Measurements from ENCODE around the gene DACT1. TPM values are rescaled to one million over a fixed set of nuclear protein-coding genes. Genes with fewer than 3 reads are reported as not detected.

DACT1 gene
- polyA plus RNA-seq, 1 donor from 2014 or later, result 125 TPM

GRCh38 chr14:58669556-58670200, 31.9 kb downstream of the DACT1 start:
- Histone ChIP-seq H3K27ac (ENCODE audit: low read length) (no peak overlapping the region), H3K4me3 (ENCODE audit: low read length) (no peak overlapping the region), H3K79me2 (replicated peaks; ENCODE audit: insufficient read depth, low read length) (no peaks in the 10 kb centered on the region), H3K9me3 (ENCODE audit: low read length) (no peaks in the 10 kb centered on the region), H2AFZ (ENCODE audit: low read depth, low read length) (no peak overlapping the region), H3K36me3 (ENCODE audit: insufficient read depth, low read length) (no peaks in the 10 kb centered on the region), H3K9me2 (ENCODE audit: insufficient read depth, low read length) (no peaks in the 10 kb centered on the region), H3F3A (ENCODE audit: insufficient read depth, low read length, poor library complexity, severe bottlenecking) (no peaks in the 10 kb centered on the region), H4K20me1 (ENCODE audit: insufficient read depth) (no peaks in the 10 kb centered on the region), H3K27me3 (ENCODE audit: insufficient read depth, low read depth, low read length) (no peaks in the 10 kb centered on the region), H3K9ac (ENCODE audit: low read length) (no peak overlapping the region), H3K4me2 (ENCODE audit: low read length) (no peak overlapping the region)
- TF ChIP-seq CTCF (IDR thresholded peaks at IDR 0.05; ENCODE audit: poor library complexity, severe bottlenecking), result no peak

GRCh38 chr14:58671024-58671423, 33.3 kb downstream of the DACT1 start:
- TF ChIP-seq MXI1 (conservative IDR thresholded peaks at IDR 0.05; ENCODE audit: poor library complexity, severe bottlenecking) (no peak), EZH2 (IDR thresholded peaks at IDR 0.05; ENCODE audit: borderline replicate concordance, insufficient read depth, low read length, poor library complexity, severe bottlenecking) (no peak), POLR2AphosphoS5 (IDR thresholded peaks at IDR 0.05) (no peak), RAD21 (conservative IDR thresholded peaks at IDR 0.05) (no peak), SMC3 (conservative IDR thresholded peaks at IDR 0.05; ENCODE audit: poor library complexity) (no peak), TAF1 (IDR thresholded peaks at IDR 0.05; ENCODE audit: low read depth) (no peak)
- Histone ChIP-seq H2AFZ (ENCODE audit: low read depth, low read length) (no peak overlapping the region), H3F3A (ENCODE audit: insufficient read depth, low read length, poor library complexity, severe bottlenecking) (no peaks in the 10 kb centered on the region), H3K4me3 (ENCODE audit: low read length) (no peak overlapping the region), H3K79me2 (replicated peaks; ENCODE audit: insufficient read depth, low read length) (no peaks in the 10 kb centered on the region), H4K20me1 (ENCODE audit: insufficient read depth) (no peaks in the 10 kb centered on the region), H3K36me3 (ENCODE audit: insufficient read depth, low read length) (no peaks in the 10 kb centered on the region), H3K27ac (ENCODE audit: low read length) (no peak overlapping the region), H3K9me2 (ENCODE audit: insufficient read depth, low read length) (no peaks in the 10 kb centered on the region), H3K4me2 (ENCODE audit: low read length) (no peak overlapping the region), H3K27me3 (ENCODE audit: insufficient read depth, low read depth, low read length) (no peaks in the 10 kb centered on the region), H3K9ac (ENCODE audit: low read length) (no peak overlapping the region), H3K9me3 (ENCODE audit: low read length) (no peaks in the 10 kb centered on the region)

DNA sequence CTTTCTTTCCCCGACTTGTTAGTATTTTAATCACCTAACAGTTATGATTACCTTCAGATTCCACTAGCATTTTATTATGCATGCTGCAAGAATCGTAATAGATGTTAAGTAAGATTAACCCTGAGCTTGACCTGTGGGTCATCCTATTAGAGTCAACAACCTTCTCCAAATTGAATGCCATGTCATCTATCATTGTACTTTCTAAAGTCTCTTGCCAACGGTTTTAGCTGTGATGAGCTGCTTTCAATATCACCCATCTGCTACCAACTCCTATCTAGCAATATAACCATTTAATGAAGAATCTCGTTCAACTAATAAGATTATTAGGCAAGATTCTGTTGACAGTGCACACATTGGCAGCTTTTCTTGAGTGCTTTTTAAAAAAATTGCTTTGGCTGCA, 33.7 kb downstream of the DACT1 start:
- no peak overlapping the region for H2AFZ ChIP-seq (ENCODE audit: low read depth, low read length)
- no peaks in the 10 kb centered on the region for H3F3A ChIP-seq (ENCODE audit: insufficient read depth, low read length, poor library complexity, severe bottlenecking)
- H3K9ac ChIP-seq (ENCODE audit: low read length), result no peak overlapping the region
- H4K20me1 ChIP-seq (ENCODE audit: insufficient read depth), result no peaks in the 10 kb centered on the region
- no peak overlapping the region for H3K4me2 ChIP-seq (ENCODE audit: low read length)
- no peaks in the 10 kb centered on the region for H3K27me3 ChIP-seq (ENCODE audit: insufficient read depth, low read depth, low read length)
- no peaks in the 10 kb centered on the region for H3K9me2 ChIP-seq (ENCODE audit: insufficient read depth, low read length)
- H3K27ac ChIP-seq (ENCODE audit: low read length), result no peak overlapping the region
- no peaks in the 10 kb centered on the region for H3K9me3 ChIP-seq (ENCODE audit: low read length)
- no peak overlapping the region for H3K4me3 ChIP-seq (ENCODE audit: low read length)
- TF ChIP-seq RAD21 (conservative IDR thresholded peaks at IDR 0.05), result no peak
- TF ChIP-seq EZH2 (IDR thresholded peaks at IDR 0.05; ENCODE audit: borderline replicate concordance, insufficient read depth, low read length, poor library complexity, severe bottlenecking), result no peak
- no peak for TF ChIP-seq MXI1 (conservative IDR thresholded peaks at IDR 0.05; ENCODE audit: poor library complexity, severe bottlenecking)
- TF ChIP-seq CTCF (IDR thresholded peaks at IDR 0.05; ENCODE audit: poor library complexity, severe bottlenecking), result no peak
- no peak for TF ChIP-seq EP300 (conservative IDR thresholded peaks at IDR 0.05; ENCODE audit: poor library complexity, severe bottlenecking)
- no peak for TF ChIP-seq REST (IDR thresholded peaks at IDR 0.05; ENCODE audit: borderline replicate concordance)
- no peak for TF ChIP-seq POLR2AphosphoS5 (IDR thresholded peaks at IDR 0.05)
- no peak for TF ChIP-seq SMC3 (conservative IDR thresholded peaks at IDR 0.05; ENCODE audit: poor library complexity)
- no peaks in the 10 kb centered on the region for H3K36me3 ChIP-seq (ENCODE audit: insufficient read depth, low read length)
- no peaks in the 10 kb centered on the region for H3K79me2 ChIP-seq (replicated peaks; ENCODE audit: insufficient read depth, low read length)
